SK-N-SH (cell line): ENCODE measurements around the gene TBX21. TPM values are rescaled to one million over a fixed set of nuclear protein-coding genes. Genes with fewer than 3 reads are reported as not detected.

ENCODE experiments used
- CTCF ChIA-PET: fragments of 300-600, 350-600 bp; formaldehyde crosslinking; extraction: SDS; loops from one replicate; lab custom pipeline; 2021; lab: Yijun Ruan, JAX
- POLR2A ChIA-PET: fragments of 350-600 bp; sonication (Branson Sonifier 250); formaldehyde crosslinking; extraction: SDS; loops from one replicate; lab custom pipeline; 2020; ENCODE audit warnings: antibody characterized with exemption, inconsistent platforms; lab: Yijun Ruan, JAX
- DNase-seq: peaks from one replicate; pipeline ENCODE4 v3.0.0; 2012
- H2AFZ ChIP-seq: fragments of 200-600 bp; sonication (generic); 2 replicates; pipeline ENCODE4 v1.8.1; 2016; ENCODE audit warnings: antibody characterized with exemption, mild to moderate bottlenecking, low read depth
- H3F3A ChIP-seq: fragments of 200-600 bp; sonication (generic); replicated peaks from 2 replicates; pipeline ENCODE3; 2016; ENCODE audit warnings: antibody characterized with exemption, mild to moderate bottlenecking; ENCODE audit not compliant: insufficient read depth
- H3K27ac ChIP-seq, 2 experiments: fragments of 200-500 bp in 1 of 2; fragments of 200-600 bp in 1 of 2; sonication (Bioruptor generic) in 1 of 2; sonication (generic), shearing (Covaris generic) in 1 of 2; 2 replicates each; pipeline versions ENCODE4 v1.5.1 to v1.6.1; 2014 to 2016; ENCODE audit warnings: low read depth in 2 of 2, inconsistent platforms in 1 of 2, low read length in 1 of 2, mild to moderate bottlenecking in 1 of 2, mixed read lengths in 1 of 2
- H3K27me3 ChIP-seq: fragments of 200-600 bp; sonication (generic), shearing (Covaris generic); 2 replicates; pipeline ENCODE4 v1.6.1; 2016; ENCODE audit warnings: mixed run types; ENCODE audit not compliant: insufficient read depth
- H3K36me3 ChIP-seq, 2 experiments: fragments of 200-500 bp in 1 of 2; fragments of 200-600 bp in 1 of 2; sonication (Bioruptor generic) in 1 of 2; sonication (generic) in 1 of 2; replicated peaks in 1 of 2; 2 replicates each; pipeline versions ENCODE3 to v1.5.1; 2014 to 2016; ENCODE audit warnings: low read length in 1 of 2, mild to moderate bottlenecking in 1 of 2; ENCODE audit not compliant: insufficient read depth in 2 of 2, control insufficient read depth in 1 of 2
- H3K4me1 ChIP-seq, 2 experiments: fragments of 200-500 bp in 1 of 2; fragments of 200-600 bp in 1 of 2; sonication (Bioruptor generic) in 1 of 2; sonication (generic), shearing (Covaris generic) in 1 of 2; 2 replicates each; pipeline versions ENCODE4 v1.5.1 to v1.6.1; 2014 to 2016; ENCODE audit warnings: low read depth in 1 of 2, low read length in 1 of 2, mixed run types in 1 of 2; ENCODE audit not compliant: insufficient read depth in 2 of 2, control insufficient read depth in 1 of 2
- H3K4me2 ChIP-seq: fragments of 200-600 bp; sonication (generic), shearing (Covaris generic); 2 replicates; pipeline ENCODE4 v1.6.1; 2017; ENCODE audit warnings: mixed run types
- H3K4me3 ChIP-seq, 2 experiments: fragments of 200-500 bp in 1 of 2; fragments of 200-600 bp in 1 of 2; sonication (Bioruptor generic) in 1 of 2; sonication (generic), shearing (Covaris generic) in 1 of 2; 2 replicates each; pipeline versions ENCODE4 v1.5.1 to v1.8.1; 2014 to 2016; ENCODE audit warnings: low read depth in 2 of 2, inconsistent platforms in 1 of 2, low read length in 1 of 2, mild to moderate bottlenecking in 1 of 2, mixed read lengths in 1 of 2, moderate library complexity in 1 of 2
- H3K79me2 ChIP-seq: fragments of 200-600 bp; sonication (generic); 2 replicates; pipeline ENCODE4 v1.8.1; 2017; ENCODE audit warnings: mild to moderate bottlenecking; ENCODE audit not compliant: insufficient read depth
- H3K9ac ChIP-seq: fragments of 200-600 bp; sonication (generic); 2 replicates; pipeline ENCODE4 v1.6.1; 2017; ENCODE audit warnings: mixed run types
- H3K9me2 ChIP-seq: fragments of 200-600 bp; sonication (generic); 2 replicates; pipeline ENCODE4 v1.6.1; 2017; ENCODE audit warnings: mixed run types
- H3K9me3 ChIP-seq: fragments of 200-600 bp; sonication (generic); 2 replicates; pipeline ENCODE4 v1.6.1; 2017; ENCODE audit warnings: mixed run types, mild to moderate bottlenecking, moderate library complexity
- H4K20me1 ChIP-seq: fragments of 200-600 bp; sonication (generic); 2 replicates; pipeline ENCODE4 v1.6.1; 2017; ENCODE audit warnings: mild to moderate bottlenecking, mixed run types; ENCODE audit not compliant: insufficient read depth
- GATA2 ChIP-seq: sonication (generic); formaldehyde crosslinking; IDR thresholded peaks from 2 replicates; pipeline ENCODE4 v1.5.0; 2020; ENCODE audit warnings: mild to moderate bottlenecking, missing genetic modification reagents
- NRF1 ChIP-seq: IDR thresholded peaks from 2 replicates; pipeline ENCODE4 v1.6.1; 2012; ENCODE audit warnings: low read depth, mild to moderate bottlenecking, low read length
- REST ChIP-seq: IDR thresholded peaks from 2 replicates; pipeline ENCODE4 v1.6.1; 2012; ENCODE audit warnings: mild to moderate bottlenecking, low read depth, low read length, moderate library complexity
- USF2 ChIP-seq: fragments of 150-350 bp; IDR thresholded peaks from 2 replicates; pipeline ENCODE4 v1.6.1; 2017; ENCODE audit warnings: antibody characterized with exemption, low read length, low read depth, borderline replicate concordance
- whole genome bisulfite sequencing: methylation state at CpG from one replicate; pipeline ENCODE4 v1.1.6; 2017; ENCODE audit warnings: low lambda C conversion rate; 5-methylcytosine and 5-hydroxymethylcytosine counted together
- polyA plus RNA-seq, 3 experiments: library from polyadenylated mRNA; depleted of rRNA; stranded (reverse); fragments of >200 nt; gene quantifications; 2 replicates each; pipeline ENCODE4 v1.2.3, GENCODE V29; 2012

TBX21 gene
- polyA plus RNA-seq, 1 of the 3 experiments (the other 2 are of a cell fraction), result not detected

GRCh38 chr17:47713980-47714700, 18.9 kb upstream of the TBX21 start:
- Histone ChIP-seq H3K9ac (no peak overlapping the region), H3K27me3 (peaks cover 65% of the 10 kb centered on the region), H3K79me2 (no peaks in the 10 kb centered on the region), H3K27ac (no peak overlapping the region), H3K36me3 (peaks cover 0 to 21% of the 10 kb centered on the region in 2 experiments), H3K9me2 (no peaks in the 10 kb centered on the region), H3F3A (peaks cover 9% of the 10 kb centered on the region), H4K20me1 (peaks cover 28% of the 10 kb centered on the region; the same call in 1 of the 2 replicates), H3K4me1 (peaks cover 0 to 9% of the 10 kb centered on the region in 2 experiments; a peak in 3 of 4 replicates), H2AFZ (no peak overlapping the region), H3K4me3 (no peak overlapping the region), H3K4me2 (no peak overlapping the region), H3K9me3 (no peaks in the 10 kb centered on the region)
- WGBS, result 28% methylated on average over 15 of the region's 15 CpGs
- CTCF ChIA-PET, result interaction anchor here (0.7 to 14.7 kb wide), 10 partner anchors 10 to 88 kb away, joined by 3 to 195 read pairs (median 3); partner anchors contain the start of gene TBKBP1
- POLR2A ChIA-PET, result no interaction called here
- TF ChIP-seq USF2 (no peak), NRF1 (no peak), REST (peak; percentile 79)
- no peak for DNase-seq

GRCh38 chr17:47714773-47715396, 18.2 kb upstream of the TBX21 start:
- H3K9ac ChIP-seq, result no peak overlapping the region
- H4K20me1 ChIP-seq, result peaks cover 26% of the 10 kb centered on the region; the same call in 1 of the 2 replicates
- peaks cover 0 to 16% of the 10 kb centered on the region in 2 experiments; a peak in 3 of 4 replicates for H3K4me1 ChIP-seq
- DNase-seq, result no peak
- H2AFZ ChIP-seq, result no peak overlapping the region
- no peaks in the 10 kb centered on the region for H3K9me3 ChIP-seq
- H3K4me2 ChIP-seq, result no peak overlapping the region
- no peaks in the 10 kb centered on the region for H3K9me2 ChIP-seq
- POLR2A ChIA-PET, result no interaction called here
- H3K27me3 ChIP-seq, result peaks cover 67% of the 10 kb centered on the region
- H3K4me3 ChIP-seq, result no peak overlapping the region
- H3F3A ChIP-seq, result peaks cover 15% of the 10 kb centered on the region
- H3K27ac ChIP-seq, result no peak overlapping the region
- CTCF ChIA-PET, result interaction anchor here (1.0 to 14.7 kb wide), 7 partner anchors 11 to 61 kb away, joined by 3 to 195 read pairs (median 7); partner anchors contain the start of genes TBKBP1 and TBX21
- H3K79me2 ChIP-seq, result no peaks in the 10 kb centered on the region
- no peak for TF ChIP-seq USF2
- TF ChIP-seq GATA2, result no peak
- H3K36me3 ChIP-seq, result peaks cover 0 to 13% of the 10 kb centered on the region in 2 experiments
- WGBS, result 51% methylated on average over 6 of the region's 6 CpGs
